K562 (cell line): Measurements from ENCODE around the gene ODAD3. TPM values are rescaled to one million over a fixed set of nuclear protein-coding genes. Genes with fewer than 3 reads are reported as not detected.

Source experiments
- FOS ChIP-seq: IDR thresholded peaks from 3 replicates; pipeline ENCODE4 v1.6.1; 2011; ENCODE audit not compliant: insufficient read length; ENCODE audit errors: extremely low read depth
- HDAC2 ChIP-seq: fragments of 450-650 bp; IDR thresholded peaks from 2 replicates; pipeline ENCODE4 v1.6.1; 2016; ENCODE audit warnings: mild to moderate bottlenecking
- TRIM24 ChIP-seq, 2 experiments: fragments of 450-650 bp; IDR thresholded peaks; 2 replicates each; pipeline ENCODE4 v1.6.1; 2016
- ZNF717 ChIP-seq: fragments of 250-450 bp; sonication (Bioruptor Pico); IDR thresholded peaks from 2 replicates; pipeline ENCODE4 v1.5.0; 2021
- polyA plus RNA-seq, 8 experiments: library from polyadenylated mRNA; depleted of rRNA in 4 of 8; stranded (reverse) in 5 of 8; unstranded in 3 of 8; fragments of >200 nt; fragmentation: Nextera tagmentation in 2 of 8; fragmentation: Illumina TruSeq in 1 of 8; extraction: Ambion mirVana in 2 of 8; extraction: Trizol in 1 of 8; gene quantifications; 2 replicates each; pipeline versions ENCODE4 v1.2.1 to v1.2.3, GENCODE V29; 2011 to 2014; ENCODE audit warnings: inconsistent platforms in 1 of 8, missing spikeins in 1 of 8
- total RNA-seq, 7 experiments: library from RNA; depleted of rRNA in 6 of 7; stranded (reverse); fragments of >200 nt in 6 of 7; fragmentation: Illumina TruSeq in 2 of 7; extraction: Trizol in 2 of 7; gene quantifications; 2 replicates each; pipeline versions ENCODE4 v1.2.1 to v1.2.3, GENCODE V29; 2011 to 2021; ENCODE audit warnings: low replicate concordance in 1 of 7
- TF ChIP-seq, protein P1 (sequence below): fragments of 450-650 bp; formaldehyde crosslinking; IDR thresholded peaks from 2 replicates; pipeline ENCODE4 v1.4.0; 2022; ENCODE audit warnings: missing genetic modification characterization
- TF ChIP-seq, protein P2 (sequence below): fragments of 250-450 bp; sonication (Bioruptor Pico); IDR thresholded peaks from 2 replicates; pipeline ENCODE4 v1.6.1; 2021; ENCODE audit warnings: mild to moderate bottlenecking
- TF ChIP-seq, protein P3 (sequence below): IDR thresholded peaks from 2 replicates; pipeline ENCODE4 v1.6.1; 2012; ENCODE audit warnings: low read depth, low read length, improper control_type of control experiment, borderline replicate concordance
- TF ChIP-seq, protein P4 (sequence below): fragments of 450-650 bp; IDR thresholded peaks from 2 replicates; pipeline ENCODE4 v1.6.1; 2018; ENCODE audit warnings: mild to moderate bottlenecking, low read depth; ENCODE audit not compliant: partially characterized antibody
- TF ChIP-seq, protein P5 (sequence below), 2 experiments: fragments of 200-800 bp in 1 of 2; sonication (Bioruptor generic) in 1 of 2; sonication (generic) in 1 of 2; formaldehyde crosslinking in 1 of 2; IDR thresholded peaks in 1 of 2; conservative IDR thresholded peaks in 1 of 2; 2 replicates each; pipeline versions ENCODE4 v1.5.0 to v1.6.1; 2016 to 2020; ENCODE audit warnings: missing compliant biosample characterization in 1 of 2, missing genetic modification characterization in 1 of 2, missing genetic modification reagents in 1 of 2

ODAD3 gene
- total and polyA plus RNA-seq, 9 of the 15 experiments (the other 6 are each of a cell fraction or from before 2014, with no cell fraction given): 0.07 to 0.72 (median 0.14) TPM; not detected in 2

DNA sequence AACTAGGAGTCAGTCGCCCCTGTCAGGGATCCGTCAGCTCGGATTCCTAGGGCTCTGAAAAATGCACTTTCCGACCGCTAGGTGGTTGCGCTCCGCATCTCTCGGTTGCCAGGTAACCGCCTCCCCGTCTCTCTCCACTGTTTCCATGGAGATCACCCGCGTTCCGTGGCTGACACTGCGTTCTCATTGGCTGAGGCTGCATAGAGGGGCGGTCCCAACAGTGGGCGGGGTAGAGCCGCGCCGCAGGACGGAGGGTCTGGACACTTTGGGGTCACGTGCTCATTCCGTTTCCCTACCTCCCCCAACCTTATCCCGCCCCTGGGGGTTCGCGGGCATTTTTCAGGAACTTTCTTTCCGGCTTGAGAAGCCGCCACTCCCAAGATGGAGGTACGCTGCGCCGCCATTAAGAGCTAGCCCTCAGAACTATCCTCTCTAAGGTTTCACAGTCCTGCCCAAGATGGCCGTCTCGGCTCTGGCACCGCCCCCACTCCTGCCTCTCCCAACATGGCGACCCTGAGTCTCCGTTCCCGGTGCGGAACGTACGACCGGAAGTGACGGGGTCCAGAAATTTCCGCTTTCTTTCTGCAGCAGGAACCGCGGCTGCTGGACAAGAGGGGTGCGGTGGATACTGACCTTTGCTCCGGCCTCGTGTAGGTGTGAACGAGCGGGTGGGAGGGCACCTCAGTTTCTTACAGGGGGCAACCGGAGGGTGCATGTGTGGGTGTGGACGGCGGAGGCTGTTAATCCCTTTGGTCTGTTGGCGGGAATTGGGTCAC is at the start of gene ODAD3, which contains the start of gene PRKCSH (continued):
- TF ChIP-seq, protein P1, sequence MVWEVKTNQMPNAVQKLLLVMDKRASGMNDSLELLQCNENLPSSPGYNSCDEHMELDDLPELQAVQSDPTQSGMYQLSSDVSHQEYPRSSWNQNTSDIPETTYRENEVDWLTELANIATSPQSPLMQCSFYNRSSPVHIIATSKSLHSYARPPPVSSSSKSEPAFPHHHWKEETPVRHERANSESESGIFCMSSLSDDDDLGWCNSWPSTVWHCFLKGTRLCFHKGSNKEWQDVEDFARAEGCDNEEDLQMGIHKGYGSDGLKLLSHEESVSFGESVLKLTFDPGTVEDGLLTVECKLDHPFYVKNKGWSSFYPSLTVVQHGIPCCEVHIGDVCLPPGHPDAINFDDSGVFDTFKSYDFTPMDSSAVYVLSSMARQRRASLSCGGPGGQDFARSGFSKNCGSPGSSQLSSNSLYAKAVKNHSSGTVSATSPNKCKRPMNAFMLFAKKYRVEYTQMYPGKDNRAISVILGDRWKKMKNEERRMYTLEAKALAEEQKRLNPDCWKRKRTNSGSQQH (CRISPR knock-in tag): no peak
- TF ChIP-seq, protein P2, sequence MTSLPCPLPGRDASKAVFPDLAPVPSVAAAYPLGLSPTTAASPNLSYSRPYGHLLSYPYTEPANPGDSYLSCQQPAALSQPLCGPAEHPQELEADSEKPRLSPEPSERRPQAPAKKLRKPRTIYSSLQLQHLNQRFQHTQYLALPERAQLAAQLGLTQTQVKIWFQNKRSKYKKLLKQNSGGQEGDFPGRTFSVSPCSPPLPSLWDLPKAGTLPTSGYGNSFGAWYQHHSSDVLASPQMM (CRISPR knock-in tag): no peak
- TF ChIP-seq, protein P3, sequence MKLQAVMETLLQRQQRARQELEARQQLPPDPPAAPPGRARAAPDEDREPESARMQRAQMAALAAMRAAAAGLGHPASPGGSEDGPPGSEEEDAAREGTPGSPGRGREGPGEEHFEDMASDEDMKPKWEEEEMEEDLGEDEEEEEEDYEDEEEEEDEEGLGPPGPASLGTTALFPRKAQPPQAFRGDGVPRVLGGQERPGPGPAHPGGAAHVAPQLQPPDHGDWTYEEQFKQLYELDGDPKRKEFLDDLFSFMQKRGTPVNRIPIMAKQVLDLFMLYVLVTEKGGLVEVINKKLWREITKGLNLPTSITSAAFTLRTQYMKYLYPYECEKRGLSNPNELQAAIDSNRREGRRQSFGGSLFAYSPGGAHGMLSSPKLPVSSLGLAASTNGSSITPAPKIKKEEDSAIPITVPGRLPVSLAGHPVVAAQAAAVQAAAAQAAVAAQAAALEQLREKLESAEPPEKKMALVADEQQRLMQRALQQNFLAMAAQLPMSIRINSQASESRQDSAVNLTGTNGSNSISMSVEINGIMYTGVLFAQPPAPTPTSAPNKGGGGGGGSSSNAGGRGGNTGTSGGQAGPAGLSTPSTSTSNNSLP: no peak
- no peak for TF ChIP-seq ZNF717
- TF ChIP-seq, protein P4, sequence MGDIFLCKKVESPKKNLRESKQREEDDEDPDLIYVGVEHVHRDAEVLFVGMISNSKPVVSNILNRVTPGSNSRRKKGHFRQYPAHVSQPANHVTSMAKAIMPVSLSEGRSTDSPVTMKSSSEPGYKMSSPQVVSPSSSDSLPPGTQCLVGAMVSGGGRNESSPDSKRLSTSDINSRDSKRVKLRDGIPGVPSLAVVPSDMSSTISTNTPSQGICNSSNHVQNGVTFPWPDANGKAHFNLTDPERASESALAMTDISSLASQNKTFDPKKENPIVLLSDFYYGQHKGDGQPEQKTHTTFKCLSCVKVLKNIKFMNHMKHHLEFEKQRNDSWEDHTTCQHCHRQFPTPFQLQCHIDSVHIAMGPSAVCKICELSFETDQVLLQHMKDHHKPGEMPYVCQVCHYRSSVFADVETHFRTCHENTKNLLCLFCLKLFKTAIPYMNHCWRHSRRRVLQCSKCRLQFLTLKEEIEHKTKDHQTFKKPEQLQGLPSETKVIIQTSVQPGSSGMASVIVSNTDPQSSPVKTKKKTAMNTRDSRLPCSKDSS: no peak
- peak in 1 of 2 experiments; percentile 42; a peak in 1 of 4 replicates for TF ChIP-seq TRIM24 (IDR thresholded peaks at IDR 0.05)
- TF ChIP-seq, protein P5, sequence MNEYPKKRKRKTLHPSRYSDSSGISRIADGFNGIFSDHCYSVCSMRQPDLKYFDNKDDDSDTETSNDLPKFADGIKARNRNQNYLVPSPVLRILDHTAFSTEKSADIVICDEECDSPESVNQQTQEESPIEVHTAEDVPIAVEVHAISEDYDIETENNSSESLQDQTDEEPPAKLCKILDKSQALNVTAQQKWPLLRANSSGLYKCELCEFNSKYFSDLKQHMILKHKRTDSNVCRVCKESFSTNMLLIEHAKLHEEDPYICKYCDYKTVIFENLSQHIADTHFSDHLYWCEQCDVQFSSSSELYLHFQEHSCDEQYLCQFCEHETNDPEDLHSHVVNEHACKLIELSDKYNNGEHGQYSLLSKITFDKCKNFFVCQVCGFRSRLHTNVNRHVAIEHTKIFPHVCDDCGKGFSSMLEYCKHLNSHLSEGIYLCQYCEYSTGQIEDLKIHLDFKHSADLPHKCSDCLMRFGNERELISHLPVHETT (CRISPR knock-in tag; conservative IDR thresholded peaks at IDR 0.05 in 1 of 2, IDR thresholded peaks at IDR 0.05 in 1 of 2): peak in 1 of 2 experiments; percentile 95; a peak in 1 of 4 replicates
- TF ChIP-seq FOS: peak; percentile 69
- peak; percentile 93 for TF ChIP-seq HDAC2
